DMS53 treated with DMSO at 0.1 percent for 48 hours (cell line): ENCODE results near the gene ANTKMT.
A peak's percentile ranks its signal among the peaks of the same experiment; 100 is the strongest.
"Not testable (repeated sequence)": the region's sequence is repeated elsewhere in the genome, so short reads cannot be mapped to it uniquely, and the experiment has no call there.

Experiments
- DNase-seq: peaks from one replicate; lab custom pipeline; 2025; ENCODE audit not compliant: unreplicated experiment; lab: John Stamatoyannopoulos, UW

ANTKMT gene

GRCh38 chr16:680967-681745, 39.8 kb upstream of the ANTKMT start:
- no peak for DNase-seq

GRCh38 chr16:681746-682427, 39.1 kb upstream of the ANTKMT start:
- no peak for DNase-seq

GRCh38 chr16:682493-683395, 38.2 kb upstream of the ANTKMT start:
- no peak for DNase-seq

- DNase-seq, result no peak
Observed at GRCh38 chr16:683396-684070, 37.4 kb upstream of the ANTKMT start.

- DNase-seq, result peak; percentile 87
Observed at GRCh38 chr16:684071-684794, 36.7 kb upstream of the ANTKMT start, which contains the start of gene JMJD8. Gene JMJD8, minus strand, starts transcription at chr16:684334. Its CDS starts 15 bp downstream, at chr16:684319.

- DNase-seq, result peak; percentile 85
Observed at GRCh38 chr16:684961-685696, 35.8 kb upstream of the ANTKMT start.

- peak; percentile 31 for DNase-seq
Observed at GRCh38 chr16:685967-686366, 35.0 kb upstream of the ANTKMT start.

GRCh38 chr16:686459-687260, 34.3 kb upstream of the ANTKMT start:
- no peak for DNase-seq

- DNase-seq, result no peak
Observed at GRCh38 chr16:687499-687898, 33.4 kb upstream of the ANTKMT start.

GRCh38 chr16:689175-689897, 31.6 kb upstream of the ANTKMT start:
- DNase-seq, result no peak

GRCh38 chr16:691242-691641, 29.7 kb upstream of the ANTKMT start:
- not testable (repeated sequence) for DNase-seq

- DNase-seq, result no peak
Observed at GRCh38 chr16:692356-693108, 28.4 kb upstream of the ANTKMT start.

GRCh38 chr16:693364-693763, 27.6 kb upstream of the ANTKMT start:
- DNase-seq, result no peak

GRCh38 chr16:693766-694165, 27.2 kb upstream of the ANTKMT start:
- DNase-seq, result no peak

- DNase-seq, result no peak
Observed at GRCh38 chr16:694187-694862, 26.6 kb upstream of the ANTKMT start.

- no peak for DNase-seq
Observed at GRCh38 chr16:694863-695354, 26.0 kb upstream of the ANTKMT start.
